ENCODE data around the gene CLIP4. TPM values are rescaled to one million over a fixed set of nuclear protein-coding genes. Genes with fewer than 3 reads are reported as not detected.

CLIP4 gene
- polyA plus RNA-seq, 3 donors = 4.9 to 20.4 (median 11.3) TPM

DNA sequence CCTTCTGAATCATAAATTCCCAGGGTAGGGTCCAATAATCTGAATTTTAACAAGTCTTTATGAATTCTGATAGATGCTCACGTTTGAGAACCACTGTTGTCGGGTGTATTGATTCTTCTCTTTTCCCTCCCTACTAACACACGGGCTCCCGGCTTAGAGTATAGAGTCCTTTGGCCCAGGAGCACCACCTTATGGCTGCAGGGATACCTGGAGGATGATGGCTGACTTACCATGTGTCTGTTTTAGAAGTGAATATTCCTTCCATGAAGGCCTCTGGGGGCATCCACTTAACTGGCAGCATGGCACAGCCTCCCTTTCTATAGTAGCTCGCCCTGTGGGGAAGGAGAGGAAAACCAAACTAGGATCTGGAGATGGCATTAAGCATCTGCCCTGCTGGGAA, 91.7 kb downstream of the CLIP4 start:
- 77 to 81% (median 81%) methylated on average over 5 of the region's 5 CpGs for WGBS, 3 donors
- no peak overlapping the region for H3K27ac ChIP-seq (ENCODE audit: low read depth, low read length)

DNA sequence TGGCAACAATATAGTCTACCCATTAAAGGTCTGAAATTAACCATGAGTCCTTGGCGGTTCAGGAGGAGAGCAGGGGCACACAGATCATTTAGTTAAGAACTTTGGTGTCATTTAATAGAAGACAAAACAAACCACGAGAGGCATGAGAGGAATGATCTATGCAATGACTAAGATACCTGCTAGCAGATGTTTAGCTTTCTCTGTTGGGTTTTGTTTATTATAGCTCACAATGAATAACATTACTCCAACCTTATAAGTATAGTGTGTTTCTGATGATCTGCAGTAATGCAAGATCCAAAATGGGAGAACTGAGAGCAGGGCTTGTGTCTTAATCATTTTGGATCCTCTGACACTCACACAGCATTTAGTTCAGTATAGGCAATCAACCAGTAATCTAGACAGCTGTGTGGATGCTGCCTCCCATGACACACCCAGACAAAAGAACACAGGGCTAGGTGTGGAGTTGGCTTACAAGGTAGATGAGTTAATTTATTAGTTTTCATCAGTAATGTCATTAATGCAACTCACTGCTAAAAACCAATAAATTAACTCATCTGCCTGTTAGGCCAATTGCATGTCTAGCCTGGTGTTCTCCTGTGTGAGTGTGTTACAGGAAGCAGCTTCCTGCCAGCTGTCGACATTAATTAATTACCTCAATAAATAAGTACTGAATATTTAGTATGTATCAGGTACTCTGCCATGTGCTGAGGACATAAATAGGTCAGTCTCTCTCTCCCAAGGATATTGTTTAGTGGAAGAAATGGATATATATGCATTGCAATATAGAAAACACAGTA, 92.3 kb downstream of the CLIP4 start:
- 62 to 82% (median 70%) methylated on average over 3 of the region's 3 CpGs for WGBS, 3 donors
- no peak overlapping the region for H3K27ac ChIP-seq (ENCODE audit: low read depth, low read length)

DNA sequence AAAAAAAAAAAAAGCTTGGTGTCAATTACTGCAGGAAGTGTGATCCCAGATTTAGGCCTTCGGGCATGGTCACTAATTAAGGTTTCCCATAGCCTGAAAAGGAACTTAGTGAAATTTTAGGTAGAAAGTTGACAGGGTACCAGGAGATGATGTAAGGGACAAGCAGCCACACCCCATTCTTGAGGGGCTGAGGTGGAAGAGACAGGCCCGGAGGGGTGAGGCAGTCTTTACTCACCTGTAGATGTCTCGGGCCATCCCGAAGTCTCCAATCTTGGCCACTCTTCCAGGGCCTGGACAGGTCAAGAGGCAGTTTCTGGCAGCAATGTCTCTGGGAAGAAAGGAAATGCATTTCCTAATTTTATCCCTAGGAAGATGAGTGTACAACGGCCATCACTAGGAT, 94.3 kb downstream of the CLIP4 start:
- no peak overlapping the region for H3K27ac ChIP-seq (ENCODE audit: low read depth, low read length)
- 87 to 94% (median 93%) methylated on average over 5 of the region's 5 CpGs for WGBS, 3 donors

DNA sequence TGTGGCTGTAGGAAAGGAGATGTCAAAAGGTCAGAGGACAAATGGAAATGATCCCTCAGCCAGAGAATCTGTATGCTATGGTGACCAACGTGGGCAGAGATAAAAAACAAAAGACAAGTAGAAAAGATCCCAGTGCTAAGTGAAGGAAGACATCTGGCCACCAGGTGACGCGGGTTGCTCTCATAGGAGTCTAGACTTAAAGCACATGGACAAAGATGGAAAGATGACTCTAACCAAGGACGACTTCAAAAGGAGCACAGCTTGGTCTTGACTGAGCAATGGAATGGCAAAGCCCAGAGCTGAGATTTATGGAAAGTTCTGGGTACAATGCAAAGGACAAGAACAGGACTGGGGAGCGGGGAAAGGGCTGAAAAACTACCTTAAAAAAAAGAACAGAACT, 96.8 kb downstream of the CLIP4 start:
- H3K27ac ChIP-seq (ENCODE audit: low read depth, low read length) = no peak overlapping the region
- 59 to 73% (median 71%) methylated on average over 5 of the region's 5 CpGs for WGBS, 3 donors

DNA sequence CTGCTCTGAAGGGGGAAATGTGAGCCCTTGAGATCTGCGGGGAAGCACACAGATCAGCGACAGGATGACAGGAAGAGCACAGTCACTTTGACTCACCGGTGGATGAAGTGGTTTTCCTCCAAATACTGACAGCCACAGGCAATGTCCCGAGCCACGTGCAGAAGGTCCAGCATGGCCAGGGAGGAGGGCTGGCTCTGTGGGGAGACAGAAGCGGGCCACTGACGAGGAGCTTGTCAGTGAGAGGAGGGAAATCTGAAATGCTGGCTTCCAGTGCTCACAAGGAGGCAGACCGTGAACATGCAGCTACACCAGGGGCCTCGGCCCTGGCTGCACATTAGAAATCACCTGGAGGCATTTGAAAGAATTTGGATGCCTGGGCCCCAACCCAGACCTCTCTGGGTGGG, 98.7 kb downstream of the CLIP4 start:
- WGBS, 3 donors = 41 to 65% (median 41%) methylated on average over 9 of the region's 9 CpGs
- H3K27ac ChIP-seq (ENCODE audit: low read depth, low read length) = no peak overlapping the region

DNA sequence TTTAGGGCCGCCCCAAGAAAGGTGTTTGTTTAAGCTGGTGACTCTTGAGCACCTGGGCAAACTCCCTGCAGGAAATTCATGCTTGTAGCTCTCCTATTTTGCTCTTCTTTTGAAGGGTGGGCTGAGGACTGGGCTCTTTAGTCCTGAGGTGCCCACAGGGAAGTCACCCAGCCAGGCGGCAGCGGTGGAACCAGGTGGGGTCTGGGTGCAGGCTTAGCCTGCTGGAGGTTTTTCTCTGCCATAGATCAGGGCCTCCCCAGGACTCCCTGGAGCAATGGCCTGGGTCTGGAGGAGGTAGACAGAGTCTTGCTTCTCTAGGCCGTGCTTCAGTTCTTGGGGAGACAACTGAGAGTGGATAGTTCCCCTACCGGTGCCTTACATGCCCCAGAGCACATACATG, 99.9 kb downstream of the CLIP4 start:
- WGBS, 3 donors = 85 to 92% (median 86%) methylated on average over 5 of the region's 5 CpGs

DNA sequence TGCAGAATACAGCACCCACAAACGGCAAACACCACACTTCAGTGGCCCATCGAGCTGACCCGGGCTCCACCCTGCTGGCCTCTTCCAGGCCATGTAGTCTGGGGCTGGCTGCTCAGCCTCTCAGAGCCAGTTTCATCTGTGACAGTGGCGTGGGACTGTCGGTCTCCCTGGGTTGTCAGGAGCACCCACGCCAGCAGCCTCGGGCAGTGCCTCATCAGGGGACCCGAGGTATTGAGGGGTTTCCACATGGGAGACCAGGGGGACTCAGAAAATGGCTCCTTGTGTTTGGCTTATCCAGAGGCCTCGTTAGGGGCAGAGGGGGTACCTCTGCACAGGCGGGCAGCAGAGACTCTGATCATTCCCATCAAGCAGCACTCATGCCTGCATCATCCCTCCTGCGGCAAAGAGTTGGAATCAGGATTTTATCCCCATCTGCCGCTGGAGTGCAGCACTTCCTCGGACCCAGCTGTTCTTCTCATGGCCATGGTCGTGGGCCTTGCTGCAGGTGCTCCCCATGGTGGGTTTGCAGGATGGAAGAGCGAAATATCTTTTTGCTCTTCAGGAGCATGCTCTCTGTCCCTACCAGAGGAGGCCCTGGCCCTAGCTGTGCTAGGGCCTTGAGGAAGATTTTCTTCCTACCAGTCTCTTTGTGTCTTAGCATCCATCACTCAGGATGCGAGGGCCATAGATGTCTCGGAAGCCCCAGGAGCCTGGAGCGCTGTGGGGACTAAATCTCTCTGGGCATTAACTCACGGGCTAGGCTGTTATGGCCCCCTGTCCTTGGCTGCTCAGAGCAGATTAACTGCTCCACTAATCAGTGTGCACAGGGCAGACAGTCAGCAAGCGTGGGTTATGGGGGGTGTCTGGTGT, 100.8 kb downstream of the CLIP4 start:
- 83 to 91% (median 87%) methylated on average over 20 of the region's 20 CpGs for WGBS, 3 donors
- H3K27ac ChIP-seq (ENCODE audit: low read depth, low read length) = no peak overlapping the region

More for the DNA sequence above, 99.9 kb downstream of the CLIP4 start:
- no peak overlapping the region for H3K27ac ChIP-seq (ENCODE audit: low read depth, low read length)

DNA sequence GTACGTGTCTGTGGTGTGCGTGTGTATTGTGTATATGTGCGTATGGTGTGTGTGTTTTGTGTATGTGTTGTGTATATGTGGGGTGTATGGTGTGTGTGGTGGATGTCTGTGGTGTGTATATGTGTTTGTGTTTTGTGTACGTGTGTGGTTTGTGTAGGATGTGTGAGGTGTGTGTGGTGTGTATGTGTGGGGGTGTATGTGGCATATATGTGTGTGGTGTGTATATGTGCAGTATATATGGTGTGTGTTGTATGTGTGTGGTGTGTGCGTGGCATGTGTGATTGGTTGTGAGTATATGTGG, 101.3 kb downstream of the CLIP4 start:
- 91 to 94% (median 92%) methylated on average over 5 of the region's 5 CpGs for WGBS, 3 donors
- no peak overlapping the region for H3K27ac ChIP-seq (ENCODE audit: low read depth, low read length)

DNA sequence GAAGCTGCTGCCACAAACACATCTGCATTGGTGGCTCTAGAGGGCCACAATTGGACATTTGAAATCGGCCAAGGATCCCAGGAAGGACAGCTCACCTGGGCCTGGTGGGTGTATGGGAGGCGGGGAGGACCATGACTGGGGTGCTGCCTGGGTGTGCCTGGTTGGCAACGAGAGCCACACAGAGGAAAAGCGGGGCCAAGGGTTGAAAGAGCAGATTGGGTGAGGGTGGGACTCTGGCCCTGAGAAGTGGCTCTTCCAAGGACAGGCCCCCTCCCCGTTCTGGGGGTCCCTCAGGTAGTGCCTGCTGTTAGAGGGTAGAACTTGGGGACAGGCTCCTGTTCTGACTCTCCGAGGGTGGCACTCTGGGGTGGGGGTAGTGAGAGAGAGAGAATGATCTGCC, 102.9 kb downstream of the CLIP4 start:
- H3K27ac ChIP-seq (ENCODE audit: low read depth, low read length) = no peak overlapping the region
- 79 to 84% (median 79%) methylated on average over 6 of the region's 6 CpGs for WGBS, 3 donors

DNA sequence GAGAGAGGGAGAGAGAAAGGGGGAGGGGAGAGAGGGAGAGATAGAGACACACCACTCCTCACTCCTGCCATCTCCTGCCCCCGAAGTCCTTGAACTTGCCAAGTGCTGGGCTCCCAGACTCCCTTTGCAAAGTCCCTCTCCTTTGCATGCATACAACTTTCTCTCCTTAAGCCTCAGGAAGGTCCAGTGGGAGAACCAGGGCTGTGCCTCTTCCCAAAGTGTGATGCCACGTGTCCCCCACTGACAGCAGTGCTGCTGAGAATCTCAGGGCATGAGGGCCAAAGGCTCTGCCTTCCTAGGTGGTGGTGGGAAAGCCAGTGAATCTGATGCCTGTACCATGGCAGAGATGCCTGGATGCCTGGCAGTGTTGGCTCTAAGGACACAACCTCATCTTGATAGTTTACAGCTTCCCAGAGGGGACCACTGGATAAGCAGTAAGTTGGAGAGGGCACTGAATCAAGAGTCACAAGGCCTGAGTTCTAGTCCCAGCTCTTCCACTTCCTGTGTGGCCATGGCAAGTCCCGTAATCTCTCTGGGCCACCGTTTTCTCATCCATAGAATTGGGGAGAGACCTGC, 103.4 kb downstream of the CLIP4 start:
- 82 to 87% (median 85%) methylated on average over 4 of the region's 4 CpGs for WGBS, 3 donors
- H3K27ac ChIP-seq (ENCODE audit: low read depth, low read length) = no peak overlapping the region

DNA sequence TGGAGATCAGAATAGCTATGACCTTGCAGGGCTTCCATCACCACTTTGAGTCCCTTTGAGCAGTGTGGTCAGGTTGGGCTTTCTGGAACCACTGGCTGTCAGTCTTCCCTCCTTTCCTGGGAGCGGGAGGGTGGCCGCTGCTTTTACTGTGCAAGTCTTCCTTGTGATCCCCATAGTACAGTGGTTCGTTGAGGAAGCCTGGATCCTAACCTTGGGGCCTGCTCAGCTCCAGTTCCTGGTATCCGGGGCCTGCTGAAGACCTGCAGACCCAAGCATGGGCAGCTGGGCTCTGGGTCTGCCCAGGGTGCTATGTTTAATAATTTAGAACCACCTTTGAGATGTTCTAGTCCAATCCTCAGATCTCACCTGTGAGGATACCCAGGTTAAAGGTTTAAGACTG, 104.2 kb downstream of the CLIP4 start:
- 82 to 97% (median 91%) methylated on average over 4 of the region's 4 CpGs for WGBS, 3 donors
- H3K27ac ChIP-seq (ENCODE audit: low read depth, low read length) = no peak overlapping the region

DNA sequence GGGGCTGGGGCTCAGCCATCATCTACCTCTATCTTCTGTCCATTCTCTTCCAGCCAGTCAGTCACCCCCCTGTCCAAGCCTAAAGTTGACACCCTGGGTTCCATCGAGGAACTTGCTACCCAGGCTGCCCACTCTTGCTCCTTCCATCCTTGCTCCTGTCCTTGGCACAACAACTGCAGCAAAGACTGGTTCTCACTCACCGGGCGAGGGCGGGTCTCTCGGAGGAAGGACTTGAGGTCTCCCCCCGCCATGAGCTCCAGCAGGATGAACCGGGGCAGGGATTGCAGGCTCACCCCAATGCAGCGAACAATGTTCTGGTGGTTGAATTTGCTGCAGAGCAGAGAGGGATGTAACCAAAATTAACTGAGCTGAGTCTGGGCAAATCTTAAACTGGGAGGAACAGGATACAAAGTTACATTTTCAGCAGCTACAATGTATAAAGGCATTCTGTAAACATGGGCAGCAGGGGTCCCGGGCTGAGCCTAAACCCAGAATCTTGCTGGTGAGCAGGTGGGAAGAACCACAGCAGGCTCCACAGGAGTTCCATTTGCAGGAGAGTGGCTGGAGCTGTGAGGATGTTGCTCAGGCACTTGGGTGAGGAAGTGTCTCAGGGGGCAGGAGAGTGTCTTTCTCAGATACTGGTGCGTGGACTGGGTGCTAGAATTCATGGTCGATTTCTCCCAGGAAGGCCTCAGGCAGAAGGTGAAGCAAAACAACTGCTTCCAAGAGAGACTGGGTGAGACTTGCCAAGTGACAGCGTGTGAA, 105.5 kb downstream of the CLIP4 start:
- no peak overlapping the region for H3K27ac ChIP-seq (ENCODE audit: low read depth, low read length)
- WGBS, 3 donors = 83 to 88% (median 86%) methylated on average over 12 of the region's 12 CpGs

DNA sequence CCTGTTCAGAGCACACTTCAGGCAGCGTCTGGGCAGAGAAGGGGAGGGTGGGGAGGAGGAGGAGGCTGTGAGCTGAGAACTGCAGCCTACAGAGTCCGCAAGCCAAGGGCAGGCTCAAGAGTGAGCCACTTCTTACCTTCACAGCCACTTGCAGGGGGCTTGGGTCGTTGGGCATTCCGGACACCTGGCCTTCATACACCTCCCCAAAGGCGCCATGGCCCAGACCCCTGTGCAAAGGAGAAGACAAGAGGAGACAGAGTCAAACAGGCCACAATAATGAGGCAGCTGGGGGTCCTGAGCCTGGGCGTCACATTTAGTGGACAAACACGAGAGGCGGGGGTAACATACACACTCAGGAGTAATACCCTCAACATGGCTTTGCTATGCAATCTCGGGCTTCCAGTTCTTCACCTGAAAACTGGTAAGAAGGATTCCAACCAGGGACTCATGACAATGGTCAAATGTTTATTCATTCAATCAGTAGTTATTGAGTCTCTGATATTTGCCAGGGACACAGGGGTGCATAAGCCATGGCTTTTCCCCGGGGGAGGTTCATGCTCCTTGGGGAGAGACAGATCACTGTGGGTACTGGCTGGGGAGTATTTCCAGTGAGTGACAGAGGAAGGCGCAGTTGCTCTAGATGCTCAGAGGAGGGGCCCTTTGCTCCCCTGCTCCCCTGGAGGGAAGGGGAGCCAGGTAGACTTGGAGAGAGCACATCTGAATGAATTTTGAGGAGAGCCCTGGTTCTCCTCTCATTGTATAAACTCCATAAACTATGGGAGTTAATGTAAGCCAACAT, 107.4 kb downstream of the CLIP4 start:
- no peak overlapping the region for H3K27ac ChIP-seq (ENCODE audit: low read depth, low read length)
- WGBS, 3 donors = 69 to 91% (median 85%) methylated on average over 11 of the region's 11 CpGs

DNA sequence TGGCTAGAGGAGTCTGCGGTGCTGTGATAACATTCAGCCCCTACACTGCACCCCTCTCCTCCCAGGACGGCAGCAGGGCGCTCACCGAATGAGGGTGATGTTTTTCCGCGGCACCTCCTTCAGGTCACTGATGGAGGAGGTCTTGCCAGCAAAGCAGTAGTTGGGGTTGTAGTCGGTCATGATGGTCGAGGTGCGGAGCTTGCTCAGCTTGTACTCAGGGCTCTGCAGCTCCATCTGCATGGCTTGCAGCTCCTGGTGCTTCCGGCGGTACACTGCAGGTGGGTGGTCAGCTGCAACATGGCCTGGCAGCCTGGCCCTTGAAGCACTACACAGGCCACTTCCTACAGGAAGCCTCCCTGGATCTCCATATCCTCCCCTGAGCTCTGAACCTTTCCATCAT, 108.0 kb downstream of the CLIP4 start:
- H3K27ac ChIP-seq (ENCODE audit: low read depth, low read length) = no peak overlapping the region
- 87 to 90% (median 89%) methylated on average over 11 of the region's 11 CpGs for WGBS, 3 donors

DNA sequence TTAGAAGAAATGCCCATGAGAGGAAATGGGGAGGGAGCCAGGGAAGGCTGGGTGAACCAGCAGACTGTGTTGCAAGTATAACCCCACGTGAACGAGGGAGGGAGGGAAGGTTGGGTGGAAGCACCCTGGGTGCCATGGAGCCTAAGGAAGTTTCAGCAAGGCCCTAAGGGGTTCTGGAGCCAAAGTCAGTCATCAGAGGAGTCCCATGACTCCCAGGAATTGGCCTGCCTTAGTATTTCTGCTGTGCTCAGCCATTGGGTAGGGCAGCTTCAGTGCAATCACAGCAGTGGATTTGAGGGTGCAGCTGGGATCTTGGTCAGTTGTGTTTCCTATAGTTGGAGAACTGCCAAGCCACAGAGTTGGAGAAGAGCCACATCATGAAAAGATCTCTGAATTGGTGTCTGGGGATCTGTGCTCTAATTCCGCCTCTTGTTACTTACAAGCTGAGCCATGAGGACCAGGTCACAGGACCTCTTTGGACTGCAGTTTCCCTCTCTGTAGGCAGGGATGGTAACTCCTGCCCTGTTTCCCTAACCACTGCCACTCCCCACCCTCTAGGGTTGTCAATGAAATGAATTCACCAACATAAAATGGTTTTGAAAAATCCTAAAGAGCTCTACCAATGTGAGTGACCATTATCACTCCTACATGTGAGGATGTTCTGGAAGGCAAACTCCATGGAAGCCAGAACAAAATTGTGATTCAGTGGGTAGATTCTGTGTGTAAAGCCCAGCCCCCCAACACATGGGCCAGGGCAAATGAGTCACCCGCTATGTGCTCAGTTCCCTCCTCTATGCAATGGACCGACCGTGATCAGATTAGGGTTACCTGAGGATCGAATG, 108.9 kb downstream of the CLIP4 start:
- 58 to 78% (median 60%) methylated on average over 7 of the region's 7 CpGs for WGBS, 3 donors
- no peak overlapping the region for H3K27ac ChIP-seq (ENCODE audit: low read depth, low read length)

DNA sequence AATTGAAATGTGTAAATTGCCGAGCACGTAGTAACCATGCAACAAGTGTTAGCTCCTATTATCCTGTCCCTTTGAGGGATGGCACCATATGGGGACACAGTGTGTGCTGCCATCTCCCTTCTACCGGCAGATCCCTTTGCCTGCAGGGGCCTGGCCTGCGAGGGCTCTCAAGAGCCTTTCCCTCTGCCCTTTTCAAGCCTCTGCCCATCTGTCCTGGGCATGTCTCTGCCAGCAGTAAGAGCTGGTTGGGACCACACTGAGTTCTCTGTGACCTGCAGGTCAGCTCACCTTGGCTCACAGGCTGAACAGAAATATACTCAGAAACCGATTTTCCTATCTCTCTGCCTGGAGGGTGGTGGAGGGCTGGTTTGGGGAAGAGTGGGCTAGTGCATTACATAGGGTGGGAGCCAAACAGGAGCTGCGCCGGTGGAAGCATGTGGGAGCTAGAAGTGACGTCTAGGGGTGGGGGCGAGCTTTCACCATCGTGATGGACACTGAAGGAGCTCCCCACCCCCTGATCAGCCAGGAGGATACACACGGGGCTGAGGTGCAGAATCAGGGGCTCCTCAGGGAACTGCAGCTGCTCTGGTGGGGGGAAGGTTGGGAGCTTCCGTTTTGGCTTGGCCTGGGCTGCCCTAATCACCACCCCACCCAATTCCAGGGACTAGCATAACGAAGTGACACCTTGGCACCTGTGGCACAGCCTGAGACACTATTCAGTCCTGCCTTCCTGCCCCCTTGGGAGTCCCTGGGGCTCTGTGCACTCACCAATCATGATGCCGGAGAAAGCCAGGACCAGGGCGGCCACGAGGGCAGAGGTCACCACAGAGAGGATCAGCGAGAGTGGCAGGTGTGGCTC, 109.7 kb downstream of the CLIP4 start:
- no peak overlapping the region for H3K27ac ChIP-seq (ENCODE audit: low read depth, low read length)
- WGBS, 3 donors = 72 to 80% (median 78%) methylated on average over 17 of the region's 17 CpGs

Data from adipose tissue (tissue), 3 donors.